CD4-positive, alpha-beta T cell treated with Interleukin-4 for 4 hours (primary cell): Measurements from ENCODE around the gene OMA1.
A peak's percentile ranks its signal among the peaks of the same experiment; 100 is the strongest.
"Not testable (repeated sequence)": the region's sequence is repeated elsewhere in the genome, so short reads cannot be mapped to it uniquely, and the experiment has no call there.

ENCODE experiments used
- DNase-seq: peaks from one replicate; pipeline ENCODE4 v3.0.0-alpha.2; 2020

The OMA1 gene

GRCh38 chr1:58524353-58524945 lies 22.1 kb downstream of the OMA1 start:
- no peak for DNase-seq

- DNase-seq = peak; percentile 65
Observed at GRCh38 chr1:58515794-58516401, 30.6 kb downstream of the OMA1 start.

GRCh38 chr1:58513956-58514355 lies 32.6 kb downstream of the OMA1 start:
- no peak for DNase-seq

DNA sequence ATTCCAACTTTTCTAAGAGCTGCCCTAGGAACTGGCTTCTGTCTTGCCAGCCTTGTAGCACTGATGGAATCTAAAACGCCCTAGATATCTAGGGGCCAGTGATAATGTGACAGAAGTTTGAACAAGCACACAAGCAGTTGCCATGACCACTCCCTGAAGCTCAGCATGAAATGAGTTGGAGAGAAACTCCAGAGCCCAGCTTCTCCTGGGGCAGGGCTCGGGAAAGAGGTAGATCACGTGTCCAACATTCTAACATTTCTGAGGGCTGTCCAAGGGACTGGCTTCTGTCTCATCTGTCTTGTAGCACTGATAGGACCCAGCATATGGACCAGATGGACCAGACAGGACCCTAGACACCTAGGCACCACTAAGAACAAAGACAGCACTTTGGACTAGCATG lies 37.9 kb downstream of the OMA1 start:
- no peak for DNase-seq

GRCh38 chr1:58505286-58505685 lies 41.2 kb downstream of the OMA1 start:
- no peak for DNase-seq

- DNase-seq = no peak
Observed at GRCh38 chr1:58502519-58502918, 44.0 kb downstream of the OMA1 start.

DNA sequence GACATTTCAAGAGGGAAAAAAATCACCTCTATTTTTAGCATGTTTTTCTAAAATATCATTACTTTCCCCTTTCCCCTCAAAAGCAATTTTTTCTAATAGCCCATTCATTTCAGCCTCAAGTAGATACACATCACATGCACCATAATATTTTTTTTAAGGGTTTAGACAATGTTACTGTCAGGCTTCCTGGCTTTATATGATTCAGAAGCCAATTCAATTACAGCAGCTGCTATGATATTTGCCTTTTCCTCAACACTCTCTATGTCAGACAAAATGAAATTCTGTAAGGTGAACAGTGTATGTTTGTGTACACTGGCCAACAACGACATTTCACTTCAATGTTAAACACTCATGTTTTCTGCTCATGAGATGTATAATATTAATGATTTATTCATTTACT lies 46.5 kb downstream of the OMA1 start:
- no peak for DNase-seq

DNA sequence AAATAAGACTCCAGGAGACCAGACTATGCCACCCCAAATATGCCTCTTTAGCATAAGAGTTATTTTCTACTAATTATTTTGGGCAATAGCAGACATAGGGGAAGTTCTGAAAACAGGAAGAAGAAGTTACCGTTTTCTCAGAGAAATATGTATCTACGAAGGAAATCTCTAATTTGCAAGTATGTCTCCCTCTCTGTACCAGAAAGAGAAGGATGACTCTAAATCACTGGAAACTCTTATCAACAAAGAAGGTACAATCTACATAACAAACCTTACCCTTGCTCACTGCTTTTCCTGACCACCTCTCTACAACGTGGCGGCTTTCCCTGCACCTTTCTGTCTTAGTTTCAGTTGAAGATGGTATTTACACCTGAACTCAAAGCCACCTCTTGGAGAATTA lies 49.0 kb downstream of the OMA1 start:
- no peak for DNase-seq

DNA sequence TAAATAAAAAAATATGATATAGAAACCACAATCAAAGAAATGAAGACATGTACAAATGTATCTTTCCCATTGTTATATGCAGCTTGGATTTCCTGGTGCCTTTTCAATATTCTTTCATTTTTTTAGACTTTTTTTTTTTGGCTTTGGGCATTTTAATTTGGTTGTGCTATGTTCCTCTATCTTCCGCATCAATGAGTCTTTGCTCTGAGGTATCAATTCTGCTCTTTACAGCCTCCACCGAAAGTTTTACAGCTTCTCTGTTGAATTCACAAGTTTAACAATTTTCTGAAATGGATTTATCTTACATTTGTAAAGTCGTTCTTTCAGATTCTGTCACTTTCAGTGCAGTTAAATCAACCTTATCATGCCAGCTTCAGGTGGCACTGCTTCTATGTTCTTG lies 50.5 kb downstream of the OMA1 start:
- DNase-seq = no peak

GRCh38 chr1:58488914-58489313 lies 57.6 kb downstream of the OMA1 start:
- not testable (repeated sequence) for DNase-seq

- DNase-seq = no peak
Observed at GRCh38 chr1:58487002-58487401, 59.5 kb downstream of the OMA1 start.

DNA sequence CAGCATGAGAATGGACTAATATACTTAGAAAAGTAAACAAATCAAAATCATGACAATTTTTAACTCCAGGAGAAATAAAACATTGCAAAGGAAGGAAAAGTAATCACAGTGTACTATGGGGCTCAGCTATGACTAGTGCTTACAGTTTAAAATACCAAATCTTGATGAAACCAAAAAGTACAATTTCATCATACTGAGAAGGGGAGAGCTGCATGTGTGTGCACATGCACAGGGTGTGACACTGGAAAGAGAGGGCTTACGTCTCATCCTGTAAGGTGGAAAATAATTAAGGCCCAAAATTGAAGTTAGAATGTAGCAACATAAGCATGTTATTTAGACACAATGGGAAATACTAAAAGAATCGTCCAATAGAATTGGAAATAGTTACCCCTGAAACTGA lies 64.6 kb downstream of the OMA1 start:
- no peak for DNase-seq

GRCh38 chr1:58480191-58480590 lies 66.3 kb downstream of the OMA1 start:
- DNase-seq = no peak

GRCh38 chr1:58477390-58477789 lies 69.1 kb downstream of the OMA1 start:
- no peak for DNase-seq

- no peak for DNase-seq
Observed at GRCh38 chr1:58476179-58476578, 70.3 kb downstream of the OMA1 start.

DNA sequence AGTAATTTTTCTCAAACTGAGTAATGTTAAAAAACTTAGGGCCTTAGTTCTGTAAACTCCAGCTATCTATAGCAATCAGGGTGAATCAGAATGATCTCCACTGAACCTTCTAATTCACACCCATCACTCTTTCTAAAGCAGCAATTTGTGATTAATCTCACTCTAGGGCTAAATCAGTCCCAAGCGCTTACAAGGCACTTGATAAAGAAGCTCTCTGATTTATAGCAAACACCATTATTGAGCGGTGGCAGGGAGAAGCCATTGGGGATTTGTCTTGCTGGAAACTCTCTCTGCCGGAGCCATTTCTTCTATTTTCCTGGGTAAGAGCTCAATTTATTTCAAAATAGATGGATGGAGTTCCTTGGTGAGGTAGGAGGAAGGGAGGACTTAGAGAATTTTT lies 77.0 kb downstream of the OMA1 start:
- no peak for DNase-seq

GRCh38 chr1:58469016-58469415 lies 77.5 kb downstream of the OMA1 start:
- no peak for DNase-seq

- DNase-seq = no peak
Observed at GRCh38 chr1:58468612-58469011, 77.9 kb downstream of the OMA1 start.

GRCh38 chr1:58466630-58467241 lies 79.8 kb downstream of the OMA1 start:
- no peak for DNase-seq

- no peak for DNase-seq
Observed at GRCh38 chr1:58465825-58466629, 80.5 kb downstream of the OMA1 start.

DNA sequence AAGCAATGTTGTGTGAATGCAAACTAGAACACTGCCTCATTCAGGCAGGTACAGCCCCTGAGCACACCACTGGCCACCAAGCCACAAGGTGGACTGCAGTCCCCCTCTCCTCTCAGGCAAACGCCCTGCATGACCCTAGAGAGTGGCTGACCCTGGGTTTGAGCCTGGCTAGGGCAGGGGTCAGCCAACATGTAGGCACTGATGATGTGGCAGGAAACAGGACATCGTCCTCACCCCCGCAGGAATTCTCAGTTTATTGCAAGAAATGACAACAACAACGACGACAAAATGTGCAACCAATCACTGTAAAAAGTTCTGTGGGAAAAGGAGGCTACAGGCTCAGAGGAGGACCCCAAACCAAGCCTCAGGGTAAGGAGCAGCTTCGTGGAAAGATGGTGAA lies 81.3 kb downstream of the OMA1 start:
- DNase-seq = no peak

DNA sequence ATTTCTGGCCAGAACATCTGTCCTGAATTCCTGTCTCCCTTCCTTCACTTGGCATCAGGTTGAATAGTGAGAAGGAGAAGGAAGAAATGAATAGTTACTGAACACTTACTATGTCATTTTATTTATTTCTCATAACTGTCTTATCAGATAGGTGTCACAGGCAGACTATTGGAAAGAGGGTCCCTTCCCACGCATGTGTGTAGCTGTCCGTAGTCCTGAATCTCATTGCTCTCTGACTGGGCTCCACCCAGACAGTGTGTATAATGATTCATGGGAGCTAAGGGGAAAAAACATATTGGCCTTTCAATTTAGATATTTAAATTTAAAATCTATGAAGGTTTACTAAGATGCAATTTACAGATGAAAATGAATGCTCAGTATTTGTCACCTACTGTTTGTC lies 86.1 kb downstream of the OMA1 start:
- no peak for DNase-seq

DNA sequence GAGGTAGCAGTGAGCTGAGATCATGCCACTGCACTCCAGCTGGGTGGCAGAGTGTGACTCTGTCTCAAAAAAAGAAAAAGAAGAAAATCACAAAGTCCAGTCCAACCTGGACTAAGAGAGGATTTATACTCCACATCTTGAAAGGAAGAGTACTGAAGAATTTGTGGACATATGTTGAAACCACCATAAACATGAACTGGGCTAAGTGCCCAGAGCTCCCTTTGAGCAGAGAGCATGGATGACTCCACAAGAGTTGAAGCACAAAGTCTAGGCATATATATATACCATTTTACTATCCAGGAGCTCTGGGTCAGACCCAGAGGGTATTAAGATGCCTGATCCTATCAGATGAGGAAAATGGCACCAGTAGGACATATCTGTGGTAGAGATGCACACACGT lies 86.6 kb downstream of the OMA1 start:
- no peak for DNase-seq

DNA sequence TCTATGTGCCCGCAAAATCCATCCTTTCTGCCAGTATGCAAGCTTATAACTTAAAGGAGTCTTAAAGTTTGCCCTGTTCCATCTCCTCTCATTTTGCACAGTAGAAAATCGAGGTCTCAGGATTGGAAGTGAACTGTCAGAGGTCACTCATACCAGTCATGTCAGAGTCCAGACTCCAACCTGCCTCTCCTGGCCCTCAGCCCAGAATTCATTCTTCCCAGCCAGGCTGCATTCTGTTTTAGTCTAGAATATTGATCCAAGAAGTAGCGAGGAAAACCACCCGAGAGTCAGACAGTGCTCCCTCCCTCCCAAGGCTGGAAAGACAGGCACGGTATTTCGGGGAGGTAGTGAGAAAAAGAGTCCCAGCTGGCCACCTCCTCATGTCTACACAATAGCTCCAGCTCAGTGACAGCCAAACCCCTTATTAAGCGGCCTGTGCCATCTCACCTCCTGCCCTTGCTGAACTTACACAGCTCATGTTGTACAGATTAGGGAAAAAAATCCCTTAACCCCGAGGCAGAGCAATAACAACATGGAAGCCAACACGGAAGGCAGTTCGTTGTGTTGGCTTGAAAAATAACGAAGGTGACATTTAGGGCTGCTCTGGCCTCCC lies 89.4 kb downstream of the OMA1 start:
- DNase-seq = no peak
